Ammon's horn (tissue), 1 donor: Measurements from ENCODE around the gene SEMA3F.

Source experiments
- DNase-seq: peaks from one replicate; pipeline ENCODE4 v3.0.0-alpha.2; 2016; ENCODE audit warnings: low spot score

Gene SEMA3F

GRCh38 chr3:50132421-50133282 is 22.5 kb upstream of the SEMA3F start:
- DNase-seq, result no peak

GRCh38 chr3:50133283-50133615 is 21.9 kb upstream of the SEMA3F start:
- no peak for DNase-seq

- no peak for DNase-seq
Measured at GRCh38 chr3:50134367-50134766, 20.8 kb upstream of the SEMA3F start.

- no peak for DNase-seq
Measured at GRCh38 chr3:50135964-50136363, 19.2 kb upstream of the SEMA3F start.

- no peak for DNase-seq
Measured at GRCh38 chr3:50136714-50137405, 18.3 kb upstream of the SEMA3F start.

GRCh38 chr3:50137531-50137930 is 17.6 kb upstream of the SEMA3F start:
- DNase-seq, result no peak

GRCh38 chr3:50138266-50139200 is 16.6 kb upstream of the SEMA3F start:
- no peak for DNase-seq

- no peak for DNase-seq
Measured at GRCh38 chr3:50139308-50139707, 15.8 kb upstream of the SEMA3F start.

GRCh38 chr3:50139718-50140423 is 15.3 kb upstream of the SEMA3F start:
- DNase-seq, result no peak

- DNase-seq, result no peak
Measured at GRCh38 chr3:50140990-50141389, 14.1 kb upstream of the SEMA3F start.

GRCh38 chr3:50146316-50146901 is 8.7 kb upstream of the SEMA3F start:
- DNase-seq, result no peak

- no peak for DNase-seq
Measured at GRCh38 chr3:50147016-50147415, 8.1 kb upstream of the SEMA3F start.

- no peak for DNase-seq
Measured at GRCh38 chr3:50147447-50147846, 7.7 kb upstream of the SEMA3F start.

- no peak for DNase-seq
Measured at GRCh38 chr3:50147861-50148260, 7.3 kb upstream of the SEMA3F start.

GRCh38 chr3:50150404-50150750 is 4.7 kb upstream of the SEMA3F start:
- DNase-seq, result no peak

GRCh38 chr3:50150863-50151686 is 4.0 kb upstream of the SEMA3F start:
- DNase-seq, result no peak

GRCh38 chr3:50151728-50152127 is 3.4 kb upstream of the SEMA3F start:
- no peak for DNase-seq

GRCh38 chr3:50153782-50154475 is 1.2 kb upstream of the SEMA3F start:
- no peak for DNase-seq

- DNase-seq, result no peak
Measured at GRCh38 chr3:50154476-50154839, 666 bp upstream of the SEMA3F start.

- no peak for DNase-seq
Measured at GRCh38 chr3:50155491-50155878, 361 bp downstream of the SEMA3F start.
